ENCODE data around the gene MADCAM1.

The MADCAM1 gene

GRCh38 chr19:497869-498510 is 1.7 kb downstream of the MADCAM1 start:
- no peaks in the 10 kb centered on the region for H3K9me2 ChIP-seq (ENCODE audit: low read depth, low read length)
- H3K9me3 ChIP-seq (ENCODE audit: low read length) = 0 out of 2 replicates have a peak, but pooled peaks cover 3% of the 10 kb centered on the region
- H3K4me1 ChIP-seq (ENCODE audit: insufficient read depth, low read length, severe bottlenecking) = no peaks in the 10 kb centered on the region
- H3K27ac ChIP-seq (ENCODE audit: low read depth, low read length, poor library complexity, severe bottlenecking) = no peak overlapping the region
- no peak for TF ChIP-seq EZH2 (IDR thresholded peaks at IDR 0.05; ENCODE audit: borderline replicate concordance, low read length)
- TF ChIP-seq CTCF (IDR thresholded peaks at IDR 0.05; ENCODE audit: low read length) = no peak
- H3K36me3 ChIP-seq (ENCODE audit: insufficient read depth, low read length) = no peaks in the 10 kb centered on the region
- no peaks in the 10 kb centered on the region for H3K79me2 ChIP-seq (ENCODE audit: insufficient read depth, low read length)
- no peaks in the 10 kb centered on the region for H3K27me3 ChIP-seq (ENCODE audit: insufficient read depth, low read length)
- H3K9ac ChIP-seq (ENCODE audit: low read length) = no peak overlapping the region
- no peaks in the 10 kb centered on the region for H3F3A ChIP-seq (ENCODE audit: insufficient read depth, low read length)
- H2AFZ ChIP-seq (ENCODE audit: low read length) = no peak overlapping the region
- no peak overlapping the region for H3K4me3 ChIP-seq (ENCODE audit: low read depth, low read length, poor library complexity, severe bottlenecking)
- no peaks in the 10 kb centered on the region for H4K20me1 ChIP-seq (ENCODE audit: insufficient read depth, low read length)
- H3K4me2 ChIP-seq (ENCODE audit: low read length) = no peak overlapping the region

GRCh38 chr19:498511-498891 is 2.2 kb downstream of the MADCAM1 start:
- H3K9me3 ChIP-seq (ENCODE audit: low read length) = 0 out of 2 replicates have a peak, but pooled peaks cover 3% of the 10 kb centered on the region
- H3K9ac ChIP-seq (ENCODE audit: low read length) = no peak overlapping the region
- TF ChIP-seq CTCF (IDR thresholded peaks at IDR 0.05; ENCODE audit: low read length) (no peak), EZH2 (IDR thresholded peaks at IDR 0.05; ENCODE audit: borderline replicate concordance, low read length) (no peak)
- no peaks in the 10 kb centered on the region for H3K79me2 ChIP-seq (ENCODE audit: insufficient read depth, low read length)
- H3K4me2 ChIP-seq (ENCODE audit: low read length) = no peak overlapping the region
- H3K36me3 ChIP-seq (ENCODE audit: insufficient read depth, low read length) = no peaks in the 10 kb centered on the region
- H3K9me2 ChIP-seq (ENCODE audit: low read depth, low read length) = no peaks in the 10 kb centered on the region
- H2AFZ ChIP-seq (ENCODE audit: low read length) = no peak overlapping the region
- H3K27ac ChIP-seq (ENCODE audit: low read depth, low read length, poor library complexity, severe bottlenecking) = no peak overlapping the region
- no peaks in the 10 kb centered on the region for H3F3A ChIP-seq (ENCODE audit: insufficient read depth, low read length)
- H3K27me3 ChIP-seq (ENCODE audit: insufficient read depth, low read length) = no peaks in the 10 kb centered on the region
- no peaks in the 10 kb centered on the region for H4K20me1 ChIP-seq (ENCODE audit: insufficient read depth, low read length)
- no peaks in the 10 kb centered on the region for H3K4me1 ChIP-seq (ENCODE audit: insufficient read depth, low read length, severe bottlenecking)
- no peak overlapping the region for H3K4me3 ChIP-seq (ENCODE audit: low read depth, low read length, poor library complexity, severe bottlenecking)

GRCh38 chr19:498977-499623 is 2.8 kb downstream of the MADCAM1 start:
- H3K79me2 ChIP-seq (ENCODE audit: insufficient read depth, low read length) = no peaks in the 10 kb centered on the region
- no peak for TF ChIP-seq EZH2 (IDR thresholded peaks at IDR 0.05; ENCODE audit: borderline replicate concordance, low read length)
- no peak for TF ChIP-seq CTCF (IDR thresholded peaks at IDR 0.05; ENCODE audit: low read length)
- H3K36me3 ChIP-seq (ENCODE audit: insufficient read depth, low read length) = no peaks in the 10 kb centered on the region

More at GRCh38 chr19:498977-499623, 2.8 kb downstream of the MADCAM1 start:
- Histone ChIP-seq H2AFZ (ENCODE audit: low read length) (no peak overlapping the region), H3K9me3 (ENCODE audit: low read length) (0 out of 2 replicates have a peak, but pooled peaks cover 3% of the 10 kb centered on the region), H3K4me1 (ENCODE audit: insufficient read depth, low read length, severe bottlenecking) (no peaks in the 10 kb centered on the region), H3K4me2 (ENCODE audit: low read length) (no peak overlapping the region), H4K20me1 (ENCODE audit: insufficient read depth, low read length) (no peaks in the 10 kb centered on the region), H3K27ac (ENCODE audit: low read depth, low read length, poor library complexity, severe bottlenecking) (no peak overlapping the region), H3F3A (ENCODE audit: insufficient read depth, low read length) (no peaks in the 10 kb centered on the region), H3K9ac (ENCODE audit: low read length) (no peak overlapping the region), H3K4me3 (ENCODE audit: low read depth, low read length, poor library complexity, severe bottlenecking) (no peak overlapping the region), H3K9me2 (ENCODE audit: low read depth, low read length) (no peaks in the 10 kb centered on the region), H3K27me3 (ENCODE audit: insufficient read depth, low read length) (no peaks in the 10 kb centered on the region)
